ENCODE measurements around the gene FOXF2. TPM values are rescaled to one million over a fixed set of nuclear protein-coding genes. Genes with fewer than 3 reads are reported as not detected.

Gene FOXF2
- total RNA-seq, 1 donor from 2014 or later, result not detected

DNA sequence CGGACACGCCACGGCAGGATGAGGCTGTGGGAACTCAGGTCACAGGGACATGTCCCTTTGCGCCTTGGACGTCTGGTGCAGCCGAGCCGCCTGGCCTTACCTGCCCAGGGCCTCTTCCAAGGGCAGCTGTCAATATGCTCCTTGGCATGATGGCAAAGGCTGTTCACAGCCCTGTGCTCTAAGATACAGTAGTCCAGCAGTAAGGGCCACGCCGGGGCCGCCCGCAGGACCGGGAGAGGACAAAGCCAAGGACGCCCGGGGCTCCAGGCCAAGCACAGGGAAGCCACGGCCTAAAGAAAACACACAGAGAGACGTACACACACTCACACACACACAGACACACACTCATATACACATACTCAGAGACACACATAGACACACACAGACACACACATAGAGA, 13.0 kb downstream of the FOXF2 start:
- Mint-ChIP-seq H3K27me3 (peaks cover 17% of the 10 kb centered on the region), H3K36me3 (ENCODE audit: low read depth) (no peaks in the 10 kb centered on the region), H3K27ac (no peak overlapping the region), H3K4me1 (no peaks in the 10 kb centered on the region), H3K4me3 (no peak overlapping the region), H3K9me3 (no peaks in the 10 kb centered on the region)
- POLR2A ChIA-PET, result no interaction called here
- TF ChIP-seq, protein P1, sequence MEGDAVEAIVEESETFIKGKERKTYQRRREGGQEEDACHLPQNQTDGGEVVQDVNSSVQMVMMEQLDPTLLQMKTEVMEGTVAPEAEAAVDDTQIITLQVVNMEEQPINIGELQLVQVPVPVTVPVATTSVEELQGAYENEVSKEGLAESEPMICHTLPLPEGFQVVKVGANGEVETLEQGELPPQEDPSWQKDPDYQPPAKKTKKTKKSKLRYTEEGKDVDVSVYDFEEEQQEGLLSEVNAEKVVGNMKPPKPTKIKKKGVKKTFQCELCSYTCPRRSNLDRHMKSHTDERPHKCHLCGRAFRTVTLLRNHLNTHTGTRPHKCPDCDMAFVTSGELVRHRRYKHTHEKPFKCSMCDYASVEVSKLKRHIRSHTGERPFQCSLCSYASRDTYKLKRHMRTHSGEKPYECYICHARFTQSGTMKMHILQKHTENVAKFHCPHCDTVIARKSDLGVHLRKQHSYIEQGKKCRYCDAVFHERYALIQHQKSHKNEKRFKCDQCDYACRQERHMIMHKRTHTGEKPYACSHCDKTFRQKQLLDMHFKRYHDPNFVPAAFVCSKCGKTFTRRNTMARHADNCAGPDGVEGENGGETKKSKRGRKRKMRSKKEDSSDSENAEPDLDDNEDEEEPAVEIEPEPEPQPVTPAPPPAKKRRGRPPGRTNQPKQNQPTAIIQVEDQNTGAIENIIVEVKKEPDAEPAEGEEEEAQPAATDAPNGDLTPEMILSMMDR (IDR thresholded peaks at IDR 0.05), result no peak
- intact Hi-C loops (cut with micrococcal nuclease), result no loop called here
- CTCF ChIA-PET, result no interaction called here
- ATAC-seq (ENCODE audit: low read depth), result no peak
- DNase-seq, result no peak

DNA sequence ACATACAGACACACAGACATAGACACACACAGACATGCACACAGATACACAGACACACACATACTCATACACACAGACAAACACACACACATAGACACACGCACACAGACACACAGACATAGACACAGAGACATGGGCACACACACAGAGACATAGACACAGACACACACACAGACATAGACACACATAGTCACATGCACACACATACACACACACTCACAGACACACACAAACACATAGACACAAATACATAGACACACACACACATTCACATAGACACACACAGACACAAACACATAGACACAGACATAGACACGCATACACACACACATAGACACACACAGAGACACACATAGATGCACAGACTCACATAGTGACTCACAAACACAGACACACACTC, 13.5 kb downstream of the FOXF2 start:
- no peaks in the 10 kb centered on the region for H3K9me3 Mint-ChIP-seq
- no peak overlapping the region for H3K27ac Mint-ChIP-seq
- CTCF ChIA-PET, result no interaction called here
- ATAC-seq (ENCODE audit: low read depth) (no peak), DNase-seq (no peak)
- POLR2A ChIA-PET, result no interaction called here
- intact Hi-C loops (cut with micrococcal nuclease), result no loop called here
- H3K4me3 Mint-ChIP-seq, result no peak overlapping the region
- no peaks in the 10 kb centered on the region for H3K36me3 Mint-ChIP-seq (ENCODE audit: low read depth)
- TF ChIP-seq, protein P1 (IDR thresholded peaks at IDR 0.05), result no peak
- H3K27me3 Mint-ChIP-seq, result peaks cover 16% of the 10 kb centered on the region
- H3K4me1 Mint-ChIP-seq, result no peaks in the 10 kb centered on the region

- no peak for ATAC-seq (ENCODE audit: low read depth)
- H3K4me1 Mint-ChIP-seq, result no peaks in the 10 kb centered on the region
- DNase-seq, result no peak
- no peak overlapping the region for H3K4me3 Mint-ChIP-seq
- ChIA-PET CTCF (no interaction called here), POLR2A (no interaction called here)
- no peaks in the 10 kb centered on the region for H3K36me3 Mint-ChIP-seq (ENCODE audit: low read depth)
- intact Hi-C loops (cut with micrococcal nuclease), result no loop called here
- H3K27me3 Mint-ChIP-seq, result peaks cover 16% of the 10 kb centered on the region
- TF ChIP-seq, protein P1 (IDR thresholded peaks at IDR 0.05), result no peak
- H3K27ac Mint-ChIP-seq, result no peak overlapping the region
- no peaks in the 10 kb centered on the region for H3K9me3 Mint-ChIP-seq
Observed at GRCh38 chr6:1403851-1404712, 14.7 kb downstream of the FOXF2 start.

DNA sequence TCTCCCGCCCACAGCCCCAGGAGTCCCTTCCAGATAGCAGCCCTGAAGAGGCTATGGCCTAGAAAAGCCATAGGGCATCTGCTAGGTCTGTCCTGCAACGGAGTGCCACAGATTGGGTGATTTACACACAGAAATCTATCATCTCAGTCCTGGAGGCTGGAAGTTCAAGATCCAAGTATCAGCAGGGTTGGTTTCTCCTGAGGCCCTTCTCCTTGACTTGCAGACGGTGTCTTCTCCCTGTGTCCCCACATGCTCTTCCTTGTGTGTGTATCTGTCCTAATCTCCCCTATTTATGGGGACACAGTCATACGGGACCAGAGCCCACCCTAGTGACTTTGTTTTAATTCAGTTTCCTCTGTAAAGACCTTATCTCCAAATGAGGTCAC, 15.3 kb downstream of the FOXF2 start:
- intact Hi-C loops (cut with micrococcal nuclease), result no loop called here
- Mint-ChIP-seq H3K9me3 (no peaks in the 10 kb centered on the region), H3K27me3 (peaks cover 19% of the 10 kb centered on the region), H3K4me1 (no peaks in the 10 kb centered on the region), H3K4me3 (no peak overlapping the region), H3K36me3 (ENCODE audit: low read depth) (no peaks in the 10 kb centered on the region), H3K27ac (no peak overlapping the region)
- ATAC-seq (ENCODE audit: low read depth) (no peak), DNase-seq (no peak)
- TF ChIP-seq, protein P1 (IDR thresholded peaks at IDR 0.05), result no peak
- CTCF ChIA-PET, result no interaction called here
- POLR2A ChIA-PET, result no interaction called here

DNA sequence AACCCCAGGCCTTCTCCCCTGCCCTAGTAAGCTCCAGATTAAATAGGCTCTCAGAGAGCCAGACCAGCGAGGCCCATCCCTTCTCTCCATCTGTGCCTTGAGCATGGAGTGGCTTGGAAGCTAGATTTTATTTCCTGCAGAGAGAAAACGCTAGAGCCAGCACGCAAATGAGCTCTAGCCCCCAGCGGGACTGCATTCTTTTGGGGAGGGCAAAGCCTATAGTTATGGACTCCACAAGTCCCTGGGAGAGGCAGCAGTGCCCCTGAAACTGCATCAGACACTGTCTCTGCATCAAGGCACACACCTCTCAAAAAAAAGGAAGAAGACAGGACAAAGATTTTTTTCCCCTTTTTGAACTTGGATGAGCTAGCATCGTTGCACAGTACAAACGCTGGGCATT, 15.8 kb downstream of the FOXF2 start:
- ChIA-PET POLR2A (no interaction called here), CTCF (interaction anchor here (1.4 kb wide), 1 partner anchor 8 kb away, joined by 3 read pairs; no protein-coding TSS in a partner anchor)
- no peaks in the 10 kb centered on the region for H3K36me3 Mint-ChIP-seq (ENCODE audit: low read depth)
- ATAC-seq (ENCODE audit: low read depth) (no peak), DNase-seq (no peak)
- intact Hi-C loops (cut with micrococcal nuclease), result no loop called here
- no peak overlapping the region for H3K27ac Mint-ChIP-seq
- no peak overlapping the region for H3K4me3 Mint-ChIP-seq
- peaks cover 22% of the 10 kb centered on the region for H3K27me3 Mint-ChIP-seq
- no peaks in the 10 kb centered on the region for H3K4me1 Mint-ChIP-seq
- TF ChIP-seq, protein P1 (IDR thresholded peaks at IDR 0.05), result no peak
- H3K9me3 Mint-ChIP-seq, result no peaks in the 10 kb centered on the region

Measured in activated B cell treated with CpG ODN at 0.5 μM for 24 hours (primary cell).